ENCODE measurements around the gene PLPPR5. TPM values are rescaled to one million over a fixed set of nuclear protein-coding genes. Genes with fewer than 3 reads are reported as not detected.

PLPPR5 gene
- total and polyA plus RNA-seq, 2 of the 8 experiments (the other 6 are each of a cell fraction or from before 2014, with no cell fraction given) = 1.9 to 5.6 TPM

- TF ChIP-seq RNF2 (IDR thresholded peaks at IDR 0.05; ENCODE audit: borderline replicate concordance, low read depth, low read length, missing control alignments, poor library complexity, severe bottlenecking) = no peak
- TF ChIP-seq RXRA (IDR thresholded peaks at IDR 0.05; ENCODE audit: insufficient read depth, low read depth, low read length) = no peak
- TF ChIP-seq CBX8 (IDR thresholded peaks at IDR 0.05; ENCODE audit: borderline replicate concordance, low read depth, low read length) = no peak
- TF ChIP-seq CTBP2 (IDR thresholded peaks at IDR 0.05; ENCODE audit: borderline replicate concordance, insufficient read depth, insufficient read length, low read length) = no peak
- TF ChIP-seq CHD2 (IDR thresholded peaks at IDR 0.05; ENCODE audit: low read length) = no peak
- TF ChIP-seq CEBPB (IDR thresholded peaks at IDR 0.05; ENCODE audit: low read depth, low read length) = no peak
- no peak for TF ChIP-seq SRF (IDR thresholded peaks at IDR 0.05; ENCODE audit: low read depth, low read length)
These were observed 47.1 kb upstream of the PLPPR5 start (continued) for GRCh38 chr1:99051611-99052283.
